ENCODE results near the gene XIRP1. TPM values are rescaled to one million over a fixed set of nuclear protein-coding genes. Genes with fewer than 3 reads are reported as not detected.

XIRP1 gene
- polyA plus RNA-seq, 6 donors from 2014 or later: 0.05 TPM; not detected in 5

- DNase-seq: no peak
- peak overlapping the region in 1 of 8 donors; percentile 5 for H3K4me3 Mint-ChIP-seq
- ATAC-seq (ENCODE audit: low read depth in 2 of 2): no peak
- H3K36me3 Mint-ChIP-seq: no peaks in the 10 kb centered on the region
- H3K27ac Mint-ChIP-seq: no peak overlapping the region
- H3K4me1 Mint-ChIP-seq: peaks cover 31 to 41% (median 32%) of the 10 kb centered on the region in 3 donors
- no peaks in the 10 kb centered on the region for H3K9me3 Mint-ChIP-seq
- peaks cover 5 to 10% (median 7%) of the 10 kb centered on the region in 3 donors for H3K27me3 Mint-ChIP-seq
Measured at GRCh38 chr3:39220407-39221140, 28.2 kb upstream of the XIRP1 start.

- Mint-ChIP-seq H3K27me3 (peaks cover 5 to 10% (median 7%) of the 10 kb centered on the region in 3 donors), H3K4me3 (no peak overlapping the region), H3K27ac (no peak overlapping the region), H3K36me3 (no peaks in the 10 kb centered on the region), H3K4me1 (peaks cover 25 to 38% (median 32%) of the 10 kb centered on the region in 3 donors), H3K9me3 (no peaks in the 10 kb centered on the region)
- ATAC-seq (ENCODE audit: low read depth in 2 of 2): no peak
- no peak for DNase-seq
Measured at GRCh38 chr3:39219702-39220101, 27.3 kb upstream of the XIRP1 start.

GRCh38 chr3:39216176-39216790 lies 23.9 kb upstream of the XIRP1 start:
- peak; percentile 61 for DNase-seq
- peak; percentile 94 to 96 for ATAC-seq (ENCODE audit: low read depth in 2 of 2)
- Mint-ChIP-seq H3K27ac (peak overlapping the region in 2 of 6 donors; percentile 8 to 22), H3K4me1 (peaks cover 28 to 37% (median 31%) of the 10 kb centered on the region in 3 donors), H3K4me3 (peak overlapping the region; percentile 4 to 69 (median 24)), H3K36me3 (no peaks in the 10 kb centered on the region), H3K9me3 (no peaks in the 10 kb centered on the region), H3K27me3 (peaks cover 0 to 16% (median 5%) of the 10 kb centered on the region in 3 donors)

- DNase-seq (no peak), ATAC-seq (ENCODE audit: low read depth in 2 of 2) (no peak)
- H3K9me3 Mint-ChIP-seq: no peaks in the 10 kb centered on the region
- H3K27ac Mint-ChIP-seq: no peak overlapping the region
- H3K36me3 Mint-ChIP-seq: no peaks in the 10 kb centered on the region
- H3K4me3 Mint-ChIP-seq: no peak overlapping the region
- H3K27me3 Mint-ChIP-seq: peaks cover 0 to 16% (median 0%) of the 10 kb centered on the region in 3 donors
- H3K4me1 Mint-ChIP-seq: peaks cover 26 to 33% (median 28%) of the 10 kb centered on the region in 3 donors
Measured at GRCh38 chr3:39213613-39214012, 21.2 kb upstream of the XIRP1 start.

GRCh38 chr3:39212665-39213064 lies 20.3 kb upstream of the XIRP1 start:
- H3K27ac Mint-ChIP-seq: peak overlapping the region in 1 of 6 donors; percentile 52
- no peak overlapping the region for H3K4me3 Mint-ChIP-seq
- H3K27me3 Mint-ChIP-seq: peaks cover 0 to 19% (median 0%) of the 10 kb centered on the region in 3 donors
- peaks cover 29 to 40% (median 31%) of the 10 kb centered on the region in 3 donors for H3K4me1 Mint-ChIP-seq
- DNase-seq: no peak
- H3K36me3 Mint-ChIP-seq: no peaks in the 10 kb centered on the region
- no peak for ATAC-seq (ENCODE audit: low read depth in 2 of 2)
- H3K9me3 Mint-ChIP-seq: no peaks in the 10 kb centered on the region

GRCh38 chr3:39211332-39212130 lies 19.1 kb upstream of the XIRP1 start:
- DNase-seq (no peak), ATAC-seq (ENCODE audit: low read depth in 2 of 2) (no peak)
- H3K9me3 Mint-ChIP-seq: no peaks in the 10 kb centered on the region
- no peaks in the 10 kb centered on the region for H3K36me3 Mint-ChIP-seq
- H3K4me1 Mint-ChIP-seq: peaks cover 18 to 33% (median 20%) of the 10 kb centered on the region in 3 donors
- H3K27ac Mint-ChIP-seq: no peak overlapping the region
- H3K27me3 Mint-ChIP-seq: peaks cover 0 to 15% (median 2%) of the 10 kb centered on the region in 3 donors
- H3K4me3 Mint-ChIP-seq: no peak overlapping the region

- no peak overlapping the region for H3K27ac Mint-ChIP-seq
- peaks cover 0 to 1% of the 10 kb centered on the region in 2 donors for H3K36me3 Mint-ChIP-seq
- ATAC-seq (ENCODE audit: low read depth in 2 of 2) (no peak), DNase-seq (no peak)
- H3K27me3 Mint-ChIP-seq: peaks cover 0 to 9% (median 6%) of the 10 kb centered on the region in 3 donors
- no peak overlapping the region for H3K4me3 Mint-ChIP-seq
- H3K4me1 Mint-ChIP-seq: peaks cover 4 to 24% (median 6%) of the 10 kb centered on the region in 3 donors
- H3K9me3 Mint-ChIP-seq: no peaks in the 10 kb centered on the region
Measured at GRCh38 chr3:39210078-39210477, 17.7 kb upstream of the XIRP1 start.

GRCh38 chr3:39209329-39209970 lies 17.1 kb upstream of the XIRP1 start:
- no peak overlapping the region for H3K4me3 Mint-ChIP-seq
- peaks cover 0 to 4% of the 10 kb centered on the region in 2 donors for H3K36me3 Mint-ChIP-seq
- ATAC-seq (ENCODE audit: low read depth in 2 of 2): no peak

GRCh38 chr3:39208463-39209055 lies 16.2 kb upstream of the XIRP1 start:
- Mint-ChIP-seq H3K4me3 (no peak overlapping the region), H3K27ac (no peak overlapping the region)

More at GRCh38 chr3:39209329-39209970, 17.1 kb upstream of the XIRP1 start:
- no peak for DNase-seq
- Mint-ChIP-seq H3K4me1 (peaks cover 4 to 24% (median 6%) of the 10 kb centered on the region in 3 donors), H3K9me3 (no peaks in the 10 kb centered on the region), H3K27me3 (peaks cover 0 to 9% (median 6%) of the 10 kb centered on the region in 3 donors), H3K27ac (no peak overlapping the region)

GRCh38 chr3:39207361-39208186 lies 15.2 kb upstream of the XIRP1 start:
- ATAC-seq (ENCODE audit: low read depth in 2 of 2) (no peak), DNase-seq (no peak)
- Mint-ChIP-seq H3K4me1 (peaks cover 6 to 24% (median 7%) of the 10 kb centered on the region in 3 donors), H3K36me3 (peaks cover 0 to 4% of the 10 kb centered on the region in 2 donors), H3K9me3 (no peaks in the 10 kb centered on the region), H3K27me3 (peaks cover 3 to 16% (median 14%) of the 10 kb centered on the region in 3 donors), H3K27ac (peak overlapping the region in 1 of 6 donors; percentile 36), H3K4me3 (no peak overlapping the region)

More at GRCh38 chr3:39208463-39209055, 16.2 kb upstream of the XIRP1 start:
- Mint-ChIP-seq H3K27me3 (peaks cover 3 to 6% (median 5%) of the 10 kb centered on the region in 3 donors), H3K36me3 (peaks cover 0 to 4% of the 10 kb centered on the region in 2 donors), H3K9me3 (no peaks in the 10 kb centered on the region), H3K4me1 (peaks cover 5 to 24% (median 6%) of the 10 kb centered on the region in 3 donors)
- ATAC-seq (ENCODE audit: low read depth in 2 of 2) (peak; percentile 58 to 79), DNase-seq (peak; percentile 34)

GRCh38 chr3:39205919-39206516 lies 13.6 kb upstream of the XIRP1 start:
- ATAC-seq (ENCODE audit: low read depth in 2 of 2) (no peak), DNase-seq (no peak)
- Mint-ChIP-seq H3K9me3 (peaks cover 0 to 2% (median 0%) of the 10 kb centered on the region in 7 donors), H3K27ac (peak overlapping the region in 1 of 6 donors; percentile 16), H3K4me1 (peaks cover 6 to 20% (median 7%) of the 10 kb centered on the region in 3 donors), H3K27me3 (peaks cover 3 to 16% (median 15%) of the 10 kb centered on the region in 3 donors), H3K4me3 (no peak overlapping the region), H3K36me3 (peaks cover 0 to 12% of the 10 kb centered on the region in 2 donors)
